ENCODE measurements around the gene PI4K2A.

Gene PI4K2A

DNA sequence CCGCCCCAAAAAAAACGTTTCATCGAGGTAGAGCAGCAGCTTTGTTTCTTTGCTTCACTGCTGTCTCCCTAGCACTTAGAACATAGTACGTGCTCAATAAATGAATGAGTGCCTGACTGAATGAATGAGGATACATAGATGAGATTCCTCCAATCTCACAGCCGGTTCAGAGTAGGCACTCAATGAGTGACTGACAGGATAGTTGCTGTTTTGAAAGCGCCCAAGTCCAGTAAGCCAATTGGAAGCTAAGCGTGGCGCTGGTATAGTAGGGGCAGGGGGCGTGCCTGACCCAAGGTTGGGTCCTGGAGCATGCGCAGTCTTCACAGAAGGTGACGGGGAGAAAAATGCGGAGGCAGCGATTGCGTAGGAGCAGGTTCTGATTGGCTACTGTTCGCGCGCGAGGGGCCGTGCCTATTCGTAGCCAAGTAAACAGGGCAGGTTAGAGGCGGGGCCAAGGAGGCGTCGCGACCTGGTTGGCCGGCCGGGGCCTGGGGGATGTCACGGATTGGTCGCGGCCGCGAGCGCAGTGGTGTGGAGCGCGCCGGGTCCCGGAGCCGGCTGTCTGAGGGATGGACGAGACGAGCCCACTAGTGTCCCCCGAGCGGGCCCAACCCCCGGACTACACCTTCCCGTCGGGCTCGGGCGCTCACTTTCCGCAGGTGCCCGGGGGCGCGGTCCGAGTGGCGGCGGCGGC is at the start of gene PI4K2A:
TSS of gene PI4K2A (plus strand) at position 498 of the 694 bp plus-strand sequence. CDS start at position 570, 72 bp downstream.
- peak; percentile 99 for DNase-seq

DNA sequence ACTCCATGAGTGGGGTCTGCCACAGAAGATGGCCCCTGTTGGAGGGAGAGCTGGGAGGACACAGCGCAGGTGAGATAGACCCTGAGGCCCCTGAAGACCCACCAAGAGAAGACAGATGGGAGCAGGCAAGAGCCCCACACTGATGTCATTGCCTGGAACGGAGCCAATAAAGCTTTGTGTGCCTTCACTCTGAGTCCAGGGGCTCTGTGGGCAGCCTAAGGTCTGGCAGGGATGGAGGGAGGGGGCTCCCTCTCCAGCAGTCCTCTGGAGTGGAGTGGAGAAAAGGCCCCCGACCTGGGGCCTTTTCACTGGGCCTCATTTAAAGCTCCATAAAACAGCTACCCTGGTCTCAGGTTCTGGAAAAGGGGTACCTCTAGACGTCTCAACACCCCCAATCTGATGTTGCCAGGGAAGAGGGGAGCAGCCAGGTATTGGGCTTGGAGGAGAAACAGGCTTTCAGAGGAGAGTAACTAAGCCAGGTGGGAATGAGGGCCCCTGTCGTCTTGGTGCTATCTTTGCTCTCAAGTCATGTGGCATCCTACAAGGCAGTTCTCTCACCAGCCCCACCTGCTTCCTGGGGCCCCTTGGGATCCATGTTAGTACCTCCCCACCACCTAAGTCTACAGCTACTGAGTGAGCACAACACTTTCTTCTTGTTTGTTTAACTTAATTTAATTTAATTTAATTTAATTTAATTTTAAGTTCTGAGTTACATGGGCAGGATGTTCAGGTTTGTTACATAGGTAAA is 49.5 kb upstream of the PI4K2A start:
- DNase-seq: no peak

DNA sequence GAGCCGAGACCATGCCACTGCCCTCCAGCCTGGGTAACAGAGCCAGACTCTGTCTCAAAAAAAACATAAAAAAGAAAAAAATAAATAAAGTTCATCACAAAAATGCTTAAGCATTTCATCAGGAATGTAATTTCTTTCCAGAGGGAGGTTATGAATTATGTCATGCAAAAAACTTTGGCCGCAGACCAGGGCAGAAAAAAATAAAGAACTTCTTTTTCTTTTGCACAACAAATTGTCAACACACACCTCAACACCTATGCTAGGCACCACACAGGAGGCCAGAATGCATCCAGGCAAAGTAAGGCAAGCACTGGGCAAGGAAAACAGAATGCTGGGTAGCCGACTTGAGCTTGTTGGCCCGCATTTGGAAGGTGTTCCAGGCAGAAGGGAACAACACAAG is 47.0 kb upstream of the PI4K2A start:
- DNase-seq: peak; percentile 39

DNA sequence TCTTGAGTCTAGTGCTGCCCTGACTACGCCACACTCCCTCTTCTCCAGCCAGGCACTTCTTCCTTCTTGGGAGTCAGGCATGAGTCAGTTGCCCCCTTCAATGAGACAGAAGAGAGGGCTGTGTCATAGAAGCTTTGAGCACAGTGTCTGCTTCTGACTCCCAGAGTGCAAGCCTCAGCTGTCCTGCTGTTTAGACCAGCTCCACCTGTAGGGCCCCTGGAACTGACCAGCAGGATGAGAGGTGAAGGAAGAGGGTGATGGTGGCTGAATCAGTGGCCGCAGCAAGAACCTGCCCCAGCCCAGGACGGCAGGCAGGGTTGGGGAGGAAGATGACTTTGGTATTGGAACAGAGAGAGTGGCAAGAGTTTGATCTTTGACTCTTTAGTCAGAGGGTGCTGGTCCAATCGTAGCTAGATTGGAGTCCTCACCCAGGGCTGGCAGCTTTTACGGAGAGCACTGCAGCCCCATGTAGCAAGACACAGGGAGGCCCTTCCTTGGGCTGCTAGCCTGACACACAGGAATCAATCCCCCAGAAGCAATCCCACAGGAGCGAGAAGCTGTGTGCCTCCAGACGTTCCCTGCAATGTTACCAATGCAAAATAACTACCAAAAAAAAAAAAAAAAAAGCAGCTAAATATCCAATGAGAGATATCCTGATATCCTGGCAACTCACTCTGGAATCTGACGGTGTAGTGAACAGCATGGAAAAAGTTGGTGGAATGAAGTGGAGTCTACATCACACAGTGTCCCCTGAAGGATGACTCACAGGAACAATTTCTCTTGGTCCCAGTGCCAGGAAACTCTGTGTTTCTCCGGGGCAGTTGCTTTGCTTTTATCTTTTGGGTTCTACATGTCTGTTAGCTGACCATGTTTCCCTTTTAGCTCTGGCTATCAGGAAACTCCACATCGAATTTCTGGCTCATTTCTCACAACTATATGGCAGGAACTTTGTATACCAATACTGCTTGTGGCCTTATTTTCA is 44.1 kb upstream of the PI4K2A start:
- DNase-seq: peak; percentile 93

DNA sequence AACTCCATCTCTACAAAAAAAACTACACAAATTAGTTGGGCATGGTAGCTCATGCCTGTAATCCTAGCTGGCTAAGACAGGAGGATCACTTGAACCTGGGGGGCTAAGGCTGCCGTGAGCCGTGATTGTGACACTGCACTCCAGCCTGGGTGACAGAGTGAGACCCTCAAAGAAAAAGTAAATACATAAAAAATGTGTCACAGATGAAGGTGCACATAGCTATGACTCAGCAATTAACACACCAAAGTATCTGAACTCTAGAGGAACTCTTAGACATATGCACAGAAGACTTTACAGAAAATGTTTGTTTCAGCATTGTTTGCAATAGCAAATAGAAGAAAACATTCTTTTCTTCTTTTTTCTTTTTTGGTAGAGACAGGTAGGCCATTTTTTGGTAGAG is 42.7 kb upstream of the PI4K2A start:
- peak; percentile 25 for DNase-seq

DNA sequence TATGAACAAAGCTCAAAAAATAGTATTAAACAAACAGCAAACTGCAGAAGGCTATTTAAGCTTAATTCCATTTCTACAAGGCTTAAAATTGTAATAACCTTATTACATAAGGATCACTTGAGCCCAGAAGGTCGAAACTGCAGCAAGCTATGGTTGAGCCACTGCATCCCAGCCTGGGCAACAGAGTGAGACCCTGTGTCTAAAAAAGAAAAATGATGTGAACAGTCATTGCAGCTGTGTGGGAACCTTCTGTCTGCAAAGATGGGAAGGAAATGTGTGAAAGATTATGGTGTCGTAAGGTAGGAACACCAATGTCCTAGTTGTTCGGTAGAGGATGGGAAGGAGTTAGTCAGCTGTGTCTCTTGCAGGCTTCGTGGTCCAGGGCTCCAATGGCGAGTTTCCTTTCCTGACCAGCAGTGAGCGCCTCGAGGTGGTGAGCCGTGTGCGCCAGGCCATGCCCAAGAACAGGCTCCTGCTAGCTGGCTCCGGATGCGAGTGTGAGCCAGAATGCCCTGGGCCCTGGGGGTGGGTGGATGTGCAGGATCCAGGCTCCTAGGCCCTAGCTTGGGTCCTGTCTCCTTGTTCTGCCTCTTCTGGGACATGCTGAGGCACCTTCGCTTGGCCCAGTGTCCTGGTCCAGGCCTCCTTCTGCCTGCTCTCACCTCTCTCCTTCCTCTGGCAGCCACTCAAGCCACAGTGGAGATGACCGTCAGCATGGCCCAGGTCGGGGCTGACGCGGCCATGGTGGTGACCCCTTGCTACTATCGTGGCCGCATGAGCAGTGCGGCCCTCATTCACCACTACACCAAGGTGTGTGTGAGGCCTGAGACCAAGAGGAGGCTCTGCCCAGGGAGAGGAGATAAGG is 41.8 kb upstream of the PI4K2A start:
- DNase-seq: no peak

DNA sequence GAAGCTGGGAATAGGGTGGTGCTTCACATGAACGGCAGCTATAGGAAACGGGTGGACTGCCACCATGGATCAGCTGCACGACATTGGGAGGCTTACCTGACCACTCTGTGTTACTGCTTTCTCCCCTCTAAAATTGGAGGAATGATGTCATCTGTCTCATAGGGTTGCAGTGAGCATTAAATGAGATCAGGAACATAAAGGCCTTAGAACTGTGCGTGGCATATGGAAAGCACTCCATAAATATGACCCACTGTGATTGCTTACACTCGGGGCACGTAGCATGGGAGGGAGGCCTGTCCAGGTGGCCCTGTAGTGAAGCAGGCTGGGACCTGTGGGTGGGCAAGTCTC is 41.2 kb upstream of the PI4K2A start:
- no peak for DNase-seq

DNA sequence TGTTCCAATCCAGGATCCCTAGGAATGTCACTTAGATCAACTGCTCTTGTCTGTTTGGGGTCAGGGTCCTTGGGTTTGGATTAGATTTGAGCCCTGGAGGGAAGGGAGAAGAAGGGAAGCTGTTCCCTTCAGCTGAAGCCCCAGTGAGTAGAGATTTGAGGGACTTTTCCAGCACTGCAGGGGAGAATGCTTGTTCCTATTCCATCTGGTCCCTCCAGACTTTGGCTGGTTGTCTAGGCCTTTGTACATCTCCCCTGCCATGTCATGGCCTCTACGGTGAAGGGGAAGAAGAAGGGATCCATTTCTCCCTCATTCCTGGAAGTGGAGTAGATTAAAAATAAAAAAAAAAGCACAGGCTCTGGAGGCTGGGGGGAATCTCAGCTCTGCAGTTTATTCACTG is 39.9 kb upstream of the PI4K2A start:
- no peak for DNase-seq

DNA sequence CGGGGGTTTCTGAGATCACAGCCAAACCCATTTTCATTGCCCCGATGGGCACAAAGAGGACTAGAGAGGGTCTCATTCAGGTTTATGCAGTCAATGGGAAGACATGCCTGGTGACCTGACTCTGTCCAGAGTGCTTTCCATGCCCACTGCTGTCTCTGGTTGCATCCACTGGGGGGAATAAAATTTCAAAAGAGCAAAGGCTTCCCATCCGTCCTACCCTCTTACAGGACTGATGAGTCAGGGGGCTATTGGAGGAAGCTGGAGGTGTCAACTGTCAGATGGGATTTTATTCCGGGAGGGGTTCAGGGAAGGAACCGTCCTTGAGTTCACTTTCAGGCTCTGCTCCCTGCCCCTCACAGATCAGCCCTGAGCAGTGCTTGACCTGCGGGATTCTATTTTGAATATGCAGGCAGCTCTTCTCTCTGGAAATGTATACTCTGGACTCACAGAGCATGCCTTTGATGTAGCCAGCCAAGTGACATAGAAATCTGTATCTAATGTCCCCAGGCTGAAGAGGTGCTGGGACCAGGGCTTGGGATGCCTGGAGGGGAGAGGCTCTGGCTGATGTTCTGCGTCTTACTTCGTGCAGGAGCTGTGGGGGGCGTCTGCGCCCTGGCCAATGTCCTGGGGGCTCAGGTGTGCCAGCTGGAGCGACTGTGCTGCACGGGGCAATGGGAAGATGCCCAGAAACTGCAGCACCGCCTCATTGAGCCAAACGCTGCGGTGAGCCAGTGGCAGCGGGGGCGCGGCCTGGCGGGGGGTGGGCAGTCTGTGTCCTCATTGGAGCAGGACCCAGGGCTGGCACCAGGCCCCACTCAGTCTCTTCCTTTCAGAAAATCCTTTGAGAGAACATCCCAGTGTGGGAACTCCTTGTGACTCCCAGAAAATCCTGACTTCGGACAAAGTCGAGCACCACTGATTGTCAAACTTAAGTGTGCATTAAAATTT is 38.9 kb upstream of the PI4K2A start:
- no peak for DNase-seq

DNA sequence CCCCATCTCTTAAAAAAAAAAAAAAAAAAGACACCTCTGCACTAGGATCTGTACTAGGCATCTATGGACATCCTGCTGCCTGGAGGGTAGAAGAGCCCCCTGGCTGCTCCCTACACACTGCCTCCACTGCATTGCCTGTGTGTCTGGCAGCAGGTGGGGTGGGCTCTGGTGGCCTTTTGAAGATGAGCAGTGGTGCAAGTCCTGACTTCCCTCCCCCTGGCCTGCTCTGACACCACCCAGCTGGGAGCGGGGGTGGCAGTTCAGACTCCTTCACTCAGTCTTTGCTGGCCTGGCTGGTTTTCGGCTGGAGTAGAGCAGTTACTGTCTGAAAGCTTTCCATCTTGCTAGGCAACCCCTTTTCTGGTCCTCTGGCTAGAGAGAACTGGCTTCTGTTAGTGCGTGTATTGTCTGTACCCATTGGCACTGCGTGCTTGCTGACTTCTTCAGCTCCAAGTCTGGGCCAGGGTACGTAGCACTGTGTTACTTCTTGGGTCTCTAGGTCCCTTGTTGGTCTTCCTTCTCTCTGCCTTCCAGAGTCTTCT is 33.3 kb upstream of the PI4K2A start:
- DNase-seq: no peak

DNA sequence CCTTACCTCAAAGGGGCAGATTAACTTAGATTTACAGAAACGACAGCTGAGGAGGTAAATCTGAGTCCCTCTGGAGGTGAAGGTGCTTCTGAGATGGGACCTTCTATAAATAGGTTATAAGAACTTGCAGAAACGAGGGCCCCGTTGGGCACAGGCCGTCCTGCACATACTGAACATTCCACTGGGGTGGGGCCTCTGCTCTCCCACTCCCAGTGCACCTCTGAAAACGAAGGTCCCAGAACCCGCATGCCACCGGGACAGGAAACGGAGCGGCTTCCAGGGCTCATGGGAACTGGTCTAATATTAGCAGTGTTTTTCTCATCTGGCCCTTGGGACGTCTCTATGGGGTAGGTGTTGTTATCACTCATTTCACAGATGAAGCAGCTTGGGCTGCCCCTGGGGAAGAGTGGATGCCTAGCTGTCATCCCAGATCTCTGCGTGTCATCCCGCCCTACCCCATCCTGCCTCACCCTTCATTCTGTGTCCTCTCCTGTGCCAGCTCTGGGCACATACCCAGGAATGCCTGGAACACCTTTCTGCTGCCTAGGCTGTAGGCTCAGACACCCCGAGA is 31.4 kb upstream of the PI4K2A start:
- DNase-seq: no peak

DNA sequence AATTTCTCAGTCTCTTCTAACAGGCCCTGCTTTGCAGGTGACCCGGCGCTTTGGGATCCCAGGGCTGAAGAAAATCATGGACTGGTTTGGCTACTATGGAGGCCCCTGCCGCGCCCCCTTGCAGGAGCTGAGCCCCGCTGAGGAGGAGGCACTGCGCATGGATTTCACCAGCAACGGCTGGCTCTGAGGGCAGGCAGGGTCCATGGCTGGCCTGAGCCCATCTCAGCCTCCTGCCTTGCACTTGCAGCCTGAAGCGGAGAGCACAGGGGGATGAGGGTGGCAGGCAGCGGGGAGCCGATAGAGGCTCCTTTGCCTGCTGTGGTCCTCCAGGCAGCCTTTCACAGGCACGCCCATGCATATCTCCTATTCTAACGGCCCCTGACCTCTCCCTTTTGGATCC is 29.0 kb upstream of the PI4K2A start:
- no peak for DNase-seq

DNA sequence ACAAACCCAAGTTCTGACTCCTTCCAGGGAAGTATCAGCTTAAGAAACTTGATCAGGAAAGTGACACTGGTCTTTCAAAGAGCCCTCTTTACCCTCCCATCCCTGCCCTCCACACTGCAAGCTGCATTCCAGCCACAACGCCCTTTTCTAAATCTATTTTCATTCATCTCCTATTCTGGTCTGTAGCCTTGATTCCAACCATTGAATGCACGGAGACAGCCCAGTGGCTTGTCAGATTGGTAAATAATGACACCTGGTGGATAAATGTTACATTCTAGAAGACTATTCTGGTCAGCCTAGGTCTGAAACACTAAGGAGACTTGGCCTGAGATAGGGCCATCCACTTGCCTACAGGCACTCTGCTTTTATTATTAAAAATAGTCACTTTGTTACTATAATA is 28.1 kb upstream of the PI4K2A start:
- DNase-seq: peak; percentile 37

DNA sequence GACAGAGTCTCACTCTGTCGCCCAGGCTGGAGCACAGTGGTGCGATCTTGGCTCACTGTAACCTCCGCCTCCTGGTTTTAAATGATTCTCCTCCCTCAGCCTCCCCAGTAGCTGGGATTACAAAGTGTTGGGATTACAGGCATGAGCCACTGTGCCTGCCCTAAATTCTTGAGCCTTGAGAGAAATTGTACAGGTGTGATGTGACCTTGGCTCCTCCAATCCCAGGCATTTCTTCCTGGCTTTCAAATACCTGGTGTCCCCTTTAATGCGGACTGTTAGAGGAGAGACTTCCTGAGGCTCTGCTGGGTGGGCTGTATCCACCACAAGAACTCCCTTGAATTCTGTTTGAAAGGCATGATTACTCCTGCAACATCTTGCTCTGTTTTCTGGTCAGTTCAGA is 22.2 kb upstream of the PI4K2A start:
- DNase-seq: no peak

DNA sequence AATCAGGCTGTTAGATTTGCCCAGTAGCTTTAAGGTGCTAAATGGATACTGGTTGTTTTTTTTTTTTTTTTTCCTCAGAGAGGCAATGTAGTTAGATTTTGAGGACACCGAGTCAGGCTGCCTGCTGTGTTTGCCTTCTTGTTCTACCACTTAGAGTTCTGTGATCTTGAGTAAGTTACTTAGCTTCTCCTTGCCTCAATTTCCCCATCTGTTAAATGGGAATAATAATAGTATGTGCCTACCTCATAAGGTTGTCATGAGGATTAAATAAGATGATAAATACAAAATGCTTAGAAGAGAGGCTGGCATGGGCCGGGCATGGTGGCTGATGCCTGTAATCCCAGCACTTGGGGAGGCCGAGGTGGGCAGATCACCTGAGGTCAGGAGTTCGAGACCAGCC is 21.7 kb upstream of the PI4K2A start:
- DNase-seq: no peak

DNA sequence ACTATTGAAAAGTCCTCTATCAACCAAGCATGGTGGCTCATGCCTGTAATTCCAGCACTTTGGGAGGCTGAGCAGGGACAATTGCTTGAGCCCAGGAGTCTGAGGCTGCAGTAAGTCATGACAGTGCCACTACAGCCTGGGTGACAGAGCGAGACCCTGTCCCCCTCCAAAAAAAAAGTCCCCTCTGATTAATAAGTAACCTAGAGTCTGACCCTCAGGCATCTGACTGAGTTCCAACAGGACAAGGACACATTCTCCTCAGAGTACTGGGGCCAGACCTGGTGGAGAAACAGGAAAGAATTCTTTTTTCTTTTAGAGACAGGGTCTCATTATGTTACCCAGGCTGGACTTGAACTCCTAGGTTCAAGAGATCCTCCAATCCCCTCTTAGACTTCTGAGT is 17.2 kb upstream of the PI4K2A start:
- DNase-seq: no peak

DNA sequence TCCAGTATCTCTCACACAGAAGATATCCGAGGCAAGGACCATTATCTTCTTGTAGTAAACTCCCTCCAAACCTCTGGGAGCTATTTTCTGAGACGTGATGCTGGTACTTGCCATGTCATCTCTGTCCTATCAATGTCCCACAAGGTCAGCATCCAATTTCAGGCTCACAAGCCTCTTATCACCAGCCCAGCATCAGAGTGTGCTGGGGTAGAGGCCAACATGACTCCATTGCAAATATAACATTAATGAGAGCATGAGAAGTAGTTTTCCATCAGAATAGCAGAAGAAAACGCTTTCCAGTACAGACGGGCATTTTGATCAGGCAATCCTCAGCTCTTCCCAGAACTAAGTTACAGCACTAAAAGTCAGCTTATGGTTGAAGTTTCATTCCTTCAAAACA is 12.7 kb upstream of the PI4K2A start:
- no peak for DNase-seq

DNA sequence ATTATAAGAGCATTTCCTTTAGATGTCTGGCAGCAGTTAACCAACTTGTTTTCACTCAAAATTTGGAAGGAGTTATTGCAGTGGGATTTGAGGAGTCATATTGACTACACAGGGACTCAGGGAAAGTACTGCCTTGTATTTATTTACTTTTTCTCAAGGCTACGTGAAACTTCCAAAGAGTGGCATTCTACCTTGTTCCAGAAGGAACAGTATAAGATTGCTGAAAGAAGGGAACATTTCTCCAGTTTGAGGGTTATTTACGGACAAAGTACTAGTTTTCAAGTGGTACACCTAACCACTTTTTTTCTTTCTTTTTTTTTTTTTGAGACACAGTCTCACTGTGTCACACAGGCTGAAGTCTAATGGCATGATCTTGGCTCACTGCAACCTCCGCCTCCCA is 12.2 kb upstream of the PI4K2A start:
- no peak for DNase-seq

DNA sequence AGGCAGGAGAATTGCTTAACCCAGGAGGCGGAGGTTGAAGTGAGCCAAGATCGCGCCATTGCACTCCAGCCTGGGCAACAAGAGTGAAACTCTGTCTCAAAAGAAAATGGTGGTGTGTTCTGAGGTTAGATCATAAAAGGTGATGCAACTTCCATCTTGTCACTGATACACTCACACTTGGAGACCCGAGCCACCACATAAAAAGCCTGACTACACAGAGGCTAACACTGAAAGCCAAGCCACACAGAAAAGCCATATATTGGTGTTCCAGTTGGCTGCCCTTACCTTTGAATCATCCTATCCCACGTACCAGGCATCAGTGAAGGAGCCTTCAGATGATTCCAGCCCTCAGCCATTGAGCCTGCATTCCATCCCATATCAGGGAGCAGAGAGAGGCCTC is 11.2 kb upstream of the PI4K2A start:
- DNase-seq: no peak

DNA sequence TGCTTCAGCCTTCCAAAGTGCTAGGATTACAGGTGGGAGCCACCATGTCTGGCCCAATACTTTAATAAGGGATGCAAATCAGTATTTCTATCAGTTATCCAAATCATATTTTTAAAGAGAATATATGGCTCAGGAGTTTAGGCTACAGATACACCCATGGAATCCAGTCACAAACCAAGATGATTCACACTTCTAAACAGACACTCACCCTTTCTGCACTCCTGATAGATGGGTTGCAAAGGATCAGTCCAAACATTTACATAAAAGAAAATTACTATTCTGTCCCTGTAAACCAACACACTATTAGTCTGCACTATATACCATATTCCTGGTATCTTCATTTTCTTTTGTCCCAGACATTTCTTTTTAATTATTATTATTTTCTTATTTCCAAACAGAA is 9.4 kb upstream of the PI4K2A start:
- no peak for DNase-seq
